Measurements from ENCODE around the gene GTF2H4.

Gene GTF2H4

DNA sequence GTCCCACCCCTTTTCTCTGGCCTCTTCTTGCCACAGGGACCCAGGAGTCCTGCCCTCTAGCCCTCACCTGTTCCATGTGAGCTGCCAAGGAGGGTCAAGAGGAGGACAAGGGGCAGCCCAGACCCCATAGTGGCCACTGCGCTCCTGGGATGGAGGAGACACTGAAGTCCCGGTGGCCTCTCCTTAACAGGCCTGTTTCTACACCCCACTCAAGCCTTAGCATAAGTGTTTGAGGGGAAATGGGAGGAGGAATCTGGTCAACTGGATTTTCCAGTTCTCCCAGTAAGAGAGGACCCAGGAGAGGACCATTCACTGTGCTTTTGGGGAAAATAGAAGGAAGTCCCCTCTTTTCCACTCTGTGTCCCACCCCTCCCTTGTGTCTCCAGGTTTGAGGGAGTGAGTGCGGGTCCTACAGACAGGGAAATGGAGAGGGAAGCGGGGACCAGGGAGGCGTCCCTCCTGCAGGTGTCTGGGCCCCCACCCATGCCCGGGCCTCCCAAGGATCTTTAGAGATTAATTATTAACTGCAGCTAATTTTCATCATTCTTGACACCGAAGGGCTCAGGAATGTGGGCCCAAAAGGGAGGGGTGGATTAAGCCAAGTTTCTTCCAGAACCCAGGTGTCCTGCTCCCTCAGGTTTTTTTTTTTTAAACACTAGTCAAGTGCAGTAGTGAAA is 24.1 kb downstream of the GTF2H4 start, which contains the start of gene SFTA2:
Gene SFTA2 (minus strand): TSS at position 202 of the 677 bp plus-strand sequence. CDS start 74 bp downstream, at position 128.
- H3K9ac ChIP-seq (ENCODE audit: low read depth, low read length, poor library complexity): peak within 1 kb of the TSS; percentile 26
- no peak within 1 kb of the TSS for H3K4me2 ChIP-seq (ENCODE audit: insufficient read depth, low read length, poor library complexity, severe bottlenecking)
- H3K36me3 ChIP-seq (replicated peaks in 1 of 2; ENCODE audit: control insufficient read depth in 2 of 2, insufficient read depth in 2 of 2, low read length in 2 of 2): peaks cover 2 to 8% of the 10 kb centered on the region in 2 donors
- peak within 1 kb of the TSS; percentile 24 for H2AK5ac ChIP-seq (ENCODE audit: low read depth, low read length)
- H3K4me1 ChIP-seq (ENCODE audit: control insufficient read depth in 2 of 2, insufficient read depth in 1 of 2, low read depth in 1 of 2, low read length in 2 of 2): peaks cover 0 to 6% of the 10 kb centered on the region in 2 donors
- no peak within 1 kb of the TSS for H3K27ac ChIP-seq (replicated peaks; ENCODE audit: low read length)
- no peak within 1 kb of the TSS for H2BK120ac ChIP-seq (ENCODE audit: low read depth, low read length)
- peak within 1 kb of the TSS; percentile 15 for H2AFZ ChIP-seq (ENCODE audit: low read length)
- no peak within 1 kb of the TSS for H3K4ac ChIP-seq (ENCODE audit: low read length)
- H3K79me1 ChIP-seq (ENCODE audit: low read depth, low read length): no peaks in the 10 kb centered on the region
- H2BK15ac ChIP-seq (ENCODE audit: low read length): peak within 1 kb of the TSS; percentile 10
- H2BK12ac ChIP-seq (ENCODE audit: low read length): no peak within 1 kb of the TSS
- DNase-seq (ENCODE audit: low spot score): no peak
- H3K27me3 ChIP-seq (ENCODE audit: control insufficient read depth in 3 of 3, insufficient read depth in 3 of 3, low read depth in 1 of 3, low read length in 3 of 3): peaks cover 0 to 27% (median 0%) of the 10 kb centered on the region in 3 experiments
- WGBS, 2 donors (ENCODE audit: extremely low coverage in 2 of 2, insufficient read length in 2 of 2, insufficient replicate concordance in 1 of 2): no CpG with 5 or more reads among the region's 7 CpGs
- H3K14ac ChIP-seq (ENCODE audit: low read length): no peak within 1 kb of the TSS
- H4K91ac ChIP-seq (ENCODE audit: low read depth, low read length, poor library complexity): no peak within 1 kb of the TSS
- no peak within 1 kb of the TSS for H4K8ac ChIP-seq (ENCODE audit: low read depth, low read length)
- no peak within 1 kb of the TSS for H2BK5ac ChIP-seq (ENCODE audit: low read length)
- H3K4me3 ChIP-seq (ENCODE audit: low read length in 2 of 2): no peak within 1 kb of the TSS
- no peak within 1 kb of the TSS for H3K18ac ChIP-seq (ENCODE audit: low read length)
- peaks cover 4 to 13% of the 10 kb centered on the region in 2 donors for H3K9me3 ChIP-seq (replicated peaks in 1 of 2; ENCODE audit: control insufficient read depth in 2 of 2, insufficient read depth in 1 of 2, low read depth in 1 of 2, low read length in 2 of 2)
- no peak within 1 kb of the TSS for H3K23ac ChIP-seq (ENCODE audit: low read depth, low read length, poor library complexity)

DNA sequence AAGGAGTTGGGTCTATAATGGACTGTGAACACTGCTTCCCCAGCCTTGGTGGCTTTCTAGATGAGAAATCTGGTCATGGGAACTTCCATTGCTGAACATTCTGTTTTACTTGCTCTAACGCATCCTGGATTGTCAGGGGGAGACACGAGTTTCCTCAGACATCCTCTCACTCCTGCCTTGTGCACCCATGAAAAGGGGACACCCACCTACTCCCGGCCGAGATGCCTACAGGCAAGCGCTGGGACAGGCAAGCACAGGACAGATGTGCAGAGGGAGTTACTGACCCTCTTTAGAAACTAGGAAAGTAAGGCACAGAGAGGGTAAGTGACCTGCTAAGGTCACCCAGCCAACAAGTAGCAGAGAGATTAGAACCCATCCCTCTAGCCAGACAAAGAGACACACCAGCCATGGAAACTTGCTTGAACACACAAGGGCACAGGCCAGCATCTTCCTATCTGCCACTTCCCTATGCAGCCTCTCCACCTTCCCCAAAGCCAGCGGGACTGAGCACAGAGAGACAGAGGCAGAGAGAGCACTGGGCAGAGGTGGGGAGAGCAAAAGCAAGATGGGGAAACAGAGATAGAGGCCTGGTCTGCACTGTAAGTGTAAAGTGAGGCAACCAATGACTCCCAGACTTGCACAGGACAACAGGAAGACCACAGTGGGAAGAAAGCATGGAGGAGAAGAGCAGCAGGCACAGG is 24.8 kb downstream of the GTF2H4 start:
- Histone ChIP-seq H3K36me3 (replicated peaks in 1 of 2; ENCODE audit: control insufficient read depth in 2 of 2, insufficient read depth in 2 of 2, low read length in 2 of 2) (peaks cover 0 to 3% of the 10 kb centered on the region in 2 donors), H2AK5ac (ENCODE audit: low read depth, low read length) (peak overlapping the region; percentile 24), H3K23ac (ENCODE audit: low read depth, low read length, poor library complexity) (no peak overlapping the region), H3K18ac (ENCODE audit: low read length) (no peak overlapping the region), H3K27me3 (ENCODE audit: control insufficient read depth in 3 of 3, insufficient read depth in 3 of 3, low read depth in 1 of 3, low read length in 3 of 3) (peaks cover 0 to 32% (median 0%) of the 10 kb centered on the region in 3 experiments), H4K8ac (ENCODE audit: low read depth, low read length) (no peak overlapping the region), H2AFZ (ENCODE audit: low read length) (no peak overlapping the region), H3K79me1 (ENCODE audit: low read depth, low read length) (no peaks in the 10 kb centered on the region), H3K9ac (ENCODE audit: low read depth, low read length, poor library complexity) (no peak overlapping the region), H3K14ac (ENCODE audit: low read length) (no peak overlapping the region), H3K4me2 (ENCODE audit: insufficient read depth, low read length, poor library complexity, severe bottlenecking) (no peak overlapping the region), H4K91ac (ENCODE audit: low read depth, low read length, poor library complexity) (no peak overlapping the region), H3K27ac (replicated peaks; ENCODE audit: low read length) (no peak overlapping the region), H2BK120ac (ENCODE audit: low read depth, low read length) (no peak overlapping the region), H2BK15ac (ENCODE audit: low read length) (no peak overlapping the region), H3K9me3 (replicated peaks in 1 of 2; ENCODE audit: control insufficient read depth in 2 of 2, insufficient read depth in 1 of 2, low read depth in 1 of 2, low read length in 2 of 2) (peaks cover 4 to 13% of the 10 kb centered on the region in 2 donors), H2BK5ac (ENCODE audit: low read length) (no peak overlapping the region), H2BK12ac (ENCODE audit: low read length) (no peak overlapping the region), H3K4me1 (ENCODE audit: control insufficient read depth in 2 of 2, insufficient read depth in 1 of 2, low read depth in 1 of 2, low read length in 2 of 2) (peaks cover 0 to 6% of the 10 kb centered on the region in 2 donors), H3K4ac (ENCODE audit: low read length) (no peak overlapping the region), H3K4me3 (ENCODE audit: low read length in 2 of 2) (no peak overlapping the region)
- no peak for DNase-seq (ENCODE audit: low spot score)
- WGBS, 2 donors (ENCODE audit: extremely low coverage in 2 of 2, insufficient read length in 2 of 2, insufficient replicate concordance in 1 of 2): no CpG with 5 or more reads among the region's 6 CpGs

DNA sequence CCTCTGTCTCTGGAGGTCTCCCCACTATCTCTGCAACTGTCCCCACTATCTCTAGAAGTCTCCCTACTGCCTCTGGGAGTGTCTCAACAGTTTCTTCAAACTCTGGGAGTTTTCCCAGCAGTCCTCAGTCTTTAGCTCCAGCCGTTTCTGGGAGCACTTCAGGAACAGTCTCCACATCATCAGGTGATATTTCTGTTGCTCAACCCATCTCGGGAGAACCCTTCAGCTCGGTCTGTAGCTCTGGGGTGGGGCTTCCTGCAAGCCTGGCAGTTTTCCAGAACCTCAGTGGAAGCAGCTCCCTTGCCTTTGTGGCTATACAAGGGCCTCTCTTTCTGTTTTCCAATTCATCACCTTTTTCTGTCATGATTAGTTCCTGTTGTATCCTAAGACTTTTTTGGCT is 27.0 kb downstream of the GTF2H4 start:
- H3K4ac ChIP-seq (ENCODE audit: low read length): no peak overlapping the region
- no peaks in the 10 kb centered on the region for H3K79me1 ChIP-seq (ENCODE audit: low read depth, low read length)
- no peak overlapping the region for H2BK5ac ChIP-seq (ENCODE audit: low read length)
- H3K23ac ChIP-seq (ENCODE audit: low read depth, low read length, poor library complexity): no peak overlapping the region
- H3K14ac ChIP-seq (ENCODE audit: low read length): no peak overlapping the region
- no peaks in the 10 kb centered on the region for H3K9me3 ChIP-seq (replicated peaks in 1 of 2; ENCODE audit: control insufficient read depth in 2 of 2, insufficient read depth in 1 of 2, low read depth in 1 of 2, low read length in 2 of 2)
- no peak for DNase-seq (ENCODE audit: low spot score)
- no peak overlapping the region for H2BK120ac ChIP-seq (ENCODE audit: low read depth, low read length)
- no peak overlapping the region for H4K91ac ChIP-seq (ENCODE audit: low read depth, low read length, poor library complexity)
- no peak overlapping the region for H3K4me2 ChIP-seq (ENCODE audit: insufficient read depth, low read length, poor library complexity, severe bottlenecking)
- H4K8ac ChIP-seq (ENCODE audit: low read depth, low read length): no peak overlapping the region
- no CpG with 5 or more reads among the region's 3 CpGs for WGBS, 2 donors (ENCODE audit: extremely low coverage in 2 of 2, insufficient read length in 2 of 2, insufficient replicate concordance in 1 of 2)
- no peak overlapping the region for H2BK12ac ChIP-seq (ENCODE audit: low read length)
- H3K27me3 ChIP-seq (ENCODE audit: control insufficient read depth in 3 of 3, insufficient read depth in 3 of 3, low read depth in 1 of 3, low read length in 3 of 3): peaks cover 0 to 42% (median 0%) of the 10 kb centered on the region in 3 experiments
- H3K9ac ChIP-seq (ENCODE audit: low read depth, low read length, poor library complexity): no peak overlapping the region
- peaks cover 0 to 10% of the 10 kb centered on the region in 2 donors for H3K4me1 ChIP-seq (ENCODE audit: control insufficient read depth in 2 of 2, insufficient read depth in 1 of 2, low read depth in 1 of 2, low read length in 2 of 2)
- H2AK5ac ChIP-seq (ENCODE audit: low read depth, low read length): no peak overlapping the region
- H2AFZ ChIP-seq (ENCODE audit: low read length): no peak overlapping the region
- H2BK15ac ChIP-seq (ENCODE audit: low read length): no peak overlapping the region
- H3K18ac ChIP-seq (ENCODE audit: low read length): no peak overlapping the region
- no peak overlapping the region for H3K4me3 ChIP-seq (ENCODE audit: low read length in 2 of 2)
- no peaks in the 10 kb centered on the region for H3K36me3 ChIP-seq (replicated peaks in 1 of 2; ENCODE audit: control insufficient read depth in 2 of 2, insufficient read depth in 2 of 2, low read length in 2 of 2)
- no peak overlapping the region for H3K27ac ChIP-seq (replicated peaks; ENCODE audit: low read length)

DNA sequence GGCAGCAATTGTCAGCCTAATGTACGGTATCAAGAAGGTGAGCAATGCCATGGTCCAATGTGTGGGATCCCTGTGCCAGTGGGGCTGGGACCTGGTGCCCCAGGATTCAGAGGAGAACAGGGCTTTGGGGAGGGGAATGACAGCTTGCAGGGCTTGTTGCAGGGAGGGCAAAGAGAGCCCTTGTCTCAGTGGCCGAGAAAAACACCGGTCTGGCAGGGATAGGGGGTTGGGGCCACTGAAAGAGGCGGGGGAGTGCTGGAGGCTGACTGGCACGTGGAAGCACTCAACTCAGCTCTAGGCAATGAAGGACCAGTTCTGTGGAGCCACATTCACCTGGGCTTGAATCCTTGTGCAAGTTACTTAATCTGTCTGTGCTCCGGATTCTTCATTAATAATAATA is 29.3 kb downstream of the GTF2H4 start:
- Histone ChIP-seq H3K14ac (ENCODE audit: low read length) (peak overlapping the region; percentile 60), H2AK5ac (ENCODE audit: low read depth, low read length) (peak overlapping the region; percentile 16), H2BK5ac (ENCODE audit: low read length) (no peak overlapping the region), H3K27ac (replicated peaks; ENCODE audit: low read length) (no peak overlapping the region), H3K4me3 (ENCODE audit: low read length in 2 of 2) (no peak overlapping the region), H4K91ac (ENCODE audit: low read depth, low read length, poor library complexity) (no peak overlapping the region), H3K18ac (ENCODE audit: low read length) (peak overlapping the region; percentile 36), H3K36me3 (replicated peaks in 1 of 2; ENCODE audit: control insufficient read depth in 2 of 2, insufficient read depth in 2 of 2, low read length in 2 of 2) (no peaks in the 10 kb centered on the region), H3K79me1 (ENCODE audit: low read depth, low read length) (no peaks in the 10 kb centered on the region), H3K27me3 (ENCODE audit: control insufficient read depth in 3 of 3, insufficient read depth in 3 of 3, low read depth in 1 of 3, low read length in 3 of 3) (peaks cover 0 to 42% (median 0%) of the 10 kb centered on the region in 3 experiments), H2AFZ (ENCODE audit: low read length) (no peak overlapping the region), H3K9ac (ENCODE audit: low read depth, low read length, poor library complexity) (peak overlapping the region; percentile 4), H3K23ac (ENCODE audit: low read depth, low read length, poor library complexity) (no peak overlapping the region), H3K4ac (ENCODE audit: low read length) (no peak overlapping the region), H2BK12ac (ENCODE audit: low read length) (peak overlapping the region; percentile 18), H2BK15ac (ENCODE audit: low read length) (peak overlapping the region; percentile 65), H4K8ac (ENCODE audit: low read depth, low read length) (no peak overlapping the region), H3K4me1 (ENCODE audit: control insufficient read depth in 2 of 2, insufficient read depth in 1 of 2, low read depth in 1 of 2, low read length in 2 of 2) (peaks cover under 1 to 19% of the 10 kb centered on the region in 2 donors), H3K4me2 (ENCODE audit: insufficient read depth, low read length, poor library complexity, severe bottlenecking) (no peak overlapping the region), H2BK120ac (ENCODE audit: low read depth, low read length) (no peak overlapping the region), H3K9me3 (replicated peaks in 1 of 2; ENCODE audit: control insufficient read depth in 2 of 2, insufficient read depth in 1 of 2, low read depth in 1 of 2, low read length in 2 of 2) (no peaks in the 10 kb centered on the region)
- no peak for DNase-seq (ENCODE audit: low spot score)
- no CpG with 5 or more reads among the region's 6 CpGs for WGBS, 2 donors (ENCODE audit: extremely low coverage in 2 of 2, insufficient read length in 2 of 2, insufficient replicate concordance in 1 of 2)
